GM12878 (cell line): ENCODE measurements around the gene SPHK2.

Experiments
- POLR2AphosphoS5 ChIP-seq: IDR thresholded peaks from 2 replicates; pipeline ENCODE4 v1.6.1; 2011; ENCODE audit warnings: mild to moderate bottlenecking, low read length, inconsistent platforms
- RAD21 ChIP-seq: IDR thresholded peaks from 2 replicates; pipeline ENCODE4 v1.6.1; 2011; ENCODE audit warnings: mild to moderate bottlenecking, low read depth, low read length, moderate library complexity; ENCODE audit not compliant: insufficient read depth

DNA sequence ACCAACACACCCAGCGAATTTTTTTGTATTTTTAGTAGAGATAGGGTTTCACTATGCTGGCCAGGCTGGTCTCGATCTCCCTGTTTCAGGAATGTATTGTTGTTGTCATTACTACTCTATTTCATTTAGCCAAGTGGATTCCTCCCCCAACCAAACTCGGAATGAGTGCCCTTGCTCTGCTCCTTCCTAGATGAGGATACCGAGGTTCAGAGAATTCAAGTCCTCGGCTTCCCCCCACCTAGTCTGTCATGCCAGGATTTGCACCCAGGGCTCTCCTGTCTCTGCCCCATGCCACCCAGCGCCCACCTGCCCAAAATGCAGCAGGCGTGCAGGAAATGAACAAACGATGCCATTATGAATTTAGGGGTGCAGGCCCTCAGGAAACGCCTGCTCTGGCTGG, 16.3 kb upstream of the SPHK2 start:
- TF ChIP-seq RAD21 (no peak), POLR2AphosphoS5 (no peak)
